ENCODE measurements around the gene PCNX4. TPM values are rescaled to one million over a fixed set of nuclear protein-coding genes. Genes with fewer than 3 reads are reported as not detected.
A peak's percentile ranks its signal among the peaks of the same experiment; 100 is the strongest.

Gene PCNX4
- total RNA-seq, 1 donor from 2014 or later, result 63.8 TPM

- TF ChIP-seq CTCF (conservative IDR thresholded peaks at IDR 0.05; ENCODE audit: low read depth, low read length), result peak; percentile 46
- no peak for DNase-seq (ENCODE audit: low read depth)
- H3K4me3 ChIP-seq (ENCODE audit: low read depth, low read length), result no peak overlapping the region
These were observed 96.4 kb downstream of the PCNX4 start for GRCh38 chr14:60188115-60188514.

- H3K4me3 ChIP-seq (ENCODE audit: low read depth, low read length), result no peak overlapping the region
- no peak for DNase-seq (ENCODE audit: low read depth)
- TF ChIP-seq CTCF (conservative IDR thresholded peaks at IDR 0.05; ENCODE audit: low read depth, low read length), result no peak
These were observed 97.0 kb downstream of the PCNX4 start for GRCh38 chr14:60188696-60189095.

GRCh38 chr14:60189923-60190840 is 98.5 kb downstream of the PCNX4 start:
- DNase-seq (ENCODE audit: low read depth), result no peak
- no peak overlapping the region for H3K4me3 ChIP-seq (ENCODE audit: low read depth, low read length)
- TF ChIP-seq CTCF (conservative IDR thresholded peaks at IDR 0.05; ENCODE audit: low read depth, low read length), result no peak

- peak; percentile 43 for TF ChIP-seq CTCF (conservative IDR thresholded peaks at IDR 0.05; ENCODE audit: low read depth, low read length)
- DNase-seq (ENCODE audit: low read depth), result no peak
These were observed 103.6 kb downstream of the PCNX4 start for GRCh38 chr14:60195179-60195810.

GRCh38 chr14:60196291-60196690 is 104.6 kb downstream of the PCNX4 start:
- H3K4me3 ChIP-seq (ENCODE audit: low read depth, low read length), result no peak overlapping the region
- no peak for DNase-seq (ENCODE audit: low read depth)
- no peak for TF ChIP-seq CTCF (conservative IDR thresholded peaks at IDR 0.05; ENCODE audit: low read depth, low read length)

More at GRCh38 chr14:60195179-60195810, 103.6 kb downstream of the PCNX4 start:
- no peak overlapping the region for H3K4me3 ChIP-seq (ENCODE audit: low read depth, low read length)

GRCh38 chr14:60197629-60198303 is 106.0 kb downstream of the PCNX4 start:
- DNase-seq (ENCODE audit: low read depth), result no peak
- H3K4me3 ChIP-seq (ENCODE audit: low read depth, low read length), result no peak overlapping the region
- no peak for TF ChIP-seq CTCF (conservative IDR thresholded peaks at IDR 0.05; ENCODE audit: low read depth, low read length)
